GM21576 (cell line): ENCODE results near the gene UBE2L3.
"Not testable (repeated sequence)": the region's sequence is repeated elsewhere in the genome, so short reads cannot be mapped to it uniquely, and the experiment has no call there.

Experiments
- ATAC-seq: cut with Tn5 transposase; IDR thresholded peaks from one replicate; pipeline ENCODE4 v1.9.1; 2021; ENCODE audit warnings: mild to moderate bottlenecking, moderate library complexity; ENCODE audit not compliant: unreplicated experiment

The UBE2L3 gene

DNA sequence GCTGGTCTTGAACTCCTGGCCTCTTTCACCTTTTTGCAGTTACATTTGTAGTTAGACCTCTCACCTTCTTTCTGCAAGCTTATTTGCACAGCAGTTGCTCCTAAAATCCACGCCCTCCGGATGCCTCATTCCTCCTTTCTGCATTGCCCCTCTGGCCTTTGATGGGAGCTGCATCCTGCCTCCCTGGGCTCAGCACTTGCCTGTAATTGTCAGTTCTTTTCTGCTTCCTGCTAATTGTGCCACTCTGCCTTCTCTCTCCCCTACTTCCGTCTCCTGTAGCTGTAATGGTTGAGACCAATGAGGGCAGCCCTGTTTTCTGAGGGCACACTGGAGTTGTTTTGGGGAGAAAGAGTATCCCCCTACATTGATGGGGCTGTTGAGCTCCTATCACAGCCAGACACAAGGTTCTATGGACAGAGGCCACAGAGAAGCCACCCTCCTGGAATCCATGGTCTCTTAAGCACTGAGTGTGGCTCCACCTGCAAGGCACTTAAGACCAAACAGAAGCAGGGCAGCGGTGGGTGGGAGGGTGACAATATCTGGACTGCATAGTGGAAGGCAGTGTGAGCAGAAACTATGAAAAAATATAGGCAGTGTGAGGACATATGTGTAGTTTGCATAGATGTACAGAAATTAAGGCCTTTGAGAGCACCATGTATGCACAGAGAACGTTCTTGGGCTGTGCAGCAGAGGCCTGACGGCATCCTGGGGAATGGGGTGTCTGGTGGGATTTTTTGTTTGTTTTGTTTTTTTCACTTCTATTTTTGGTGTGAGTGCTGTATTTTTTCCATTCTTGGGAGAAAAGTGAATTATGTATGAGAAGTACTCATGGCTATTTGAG, 31.8 kb downstream of the UBE2L3 start:
- ATAC-seq, result no peak

DNA sequence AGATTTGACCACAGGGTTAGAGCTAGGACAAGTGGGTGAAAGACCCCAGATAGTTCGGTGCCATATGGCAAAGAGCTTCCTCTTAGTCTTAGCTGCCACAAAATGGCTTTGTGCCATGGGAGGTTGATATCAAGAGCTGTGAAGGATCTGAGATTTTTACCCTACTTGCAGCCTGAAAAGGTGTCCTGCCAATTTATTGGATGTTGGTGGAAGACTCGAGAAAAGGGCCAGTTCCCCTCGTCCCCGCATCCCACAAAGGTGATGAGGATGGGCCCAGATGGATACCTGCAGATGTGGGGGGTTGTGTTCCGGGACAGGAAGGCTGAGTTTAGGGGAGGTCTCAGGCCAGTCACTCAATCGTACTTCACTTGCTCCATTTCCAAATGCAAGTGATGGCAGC, 35.1 kb downstream of the UBE2L3 start:
- ATAC-seq, result no peak

DNA sequence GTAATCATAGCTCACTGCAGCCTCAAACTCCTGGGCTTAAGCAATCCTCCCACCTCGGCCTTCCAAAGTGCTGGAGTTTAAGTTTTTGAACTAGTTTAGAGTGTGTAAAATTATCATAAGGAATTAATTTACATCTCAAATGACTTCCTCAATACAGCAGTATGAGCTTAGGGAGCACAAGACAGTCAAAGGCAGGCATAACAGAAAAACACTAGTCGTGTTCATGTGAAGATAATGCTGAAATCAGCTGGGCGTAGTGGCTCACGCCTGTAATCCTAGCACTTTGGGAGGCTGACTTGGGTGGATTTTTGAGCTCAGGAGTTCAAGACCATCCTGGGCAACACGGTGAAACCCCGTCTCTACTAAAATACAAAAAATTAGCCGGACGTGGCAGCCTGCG, 36.5 kb downstream of the UBE2L3 start:
- ATAC-seq, result no peak

DNA sequence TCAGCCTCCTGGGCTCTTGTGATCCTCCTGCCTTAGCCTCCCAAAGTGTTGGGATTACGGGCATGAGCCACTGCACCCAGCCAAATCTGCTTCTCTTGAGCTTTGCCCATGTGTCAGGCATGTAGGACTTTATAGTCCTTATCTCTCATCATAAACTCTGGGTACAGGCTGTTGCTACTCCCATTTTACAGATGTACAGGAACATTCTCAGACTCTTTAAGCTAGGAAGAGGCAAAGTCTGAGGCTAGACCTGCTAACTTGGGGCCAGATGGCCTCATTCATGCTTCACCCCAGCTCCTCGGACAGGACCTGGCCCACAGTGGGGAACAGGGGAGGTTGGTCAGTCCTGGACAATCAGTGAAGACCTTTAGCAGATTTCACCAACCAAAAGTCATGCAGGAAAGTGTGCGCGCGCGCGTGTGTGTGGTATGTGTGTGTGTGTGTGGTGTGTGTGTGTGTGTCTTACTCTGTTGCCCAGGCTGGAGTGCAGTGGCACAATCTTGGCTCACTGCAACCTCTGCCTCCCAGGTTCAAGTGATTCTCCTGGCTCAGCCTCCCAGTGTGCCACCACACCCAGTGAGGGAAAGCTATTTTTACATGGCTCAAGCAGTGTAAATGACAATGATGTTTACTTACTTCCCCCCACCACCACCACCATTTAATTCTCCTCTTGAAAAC, 38.5 kb downstream of the UBE2L3 start:
- no peak for ATAC-seq

DNA sequence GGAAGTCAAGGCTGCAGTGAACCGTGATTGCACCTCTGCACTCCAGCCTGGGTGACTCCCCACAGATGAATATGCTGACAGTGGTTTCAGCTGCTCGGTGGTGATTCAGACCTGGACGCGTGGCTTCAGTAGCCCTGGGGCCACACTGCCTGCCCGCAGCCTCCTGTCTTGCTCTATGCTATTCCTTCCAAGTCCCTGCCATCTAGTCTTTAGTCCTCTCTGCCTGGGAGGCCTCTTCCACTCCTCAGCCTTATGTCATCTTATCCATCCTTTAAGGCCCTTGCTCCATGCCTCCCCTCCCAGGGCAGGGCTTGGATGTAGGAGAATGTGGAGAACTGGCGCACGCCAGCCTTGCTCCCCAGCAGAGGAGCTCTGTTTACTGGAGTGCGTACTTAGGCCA, 39.3 kb downstream of the UBE2L3 start:
- ATAC-seq, result no peak

DNA sequence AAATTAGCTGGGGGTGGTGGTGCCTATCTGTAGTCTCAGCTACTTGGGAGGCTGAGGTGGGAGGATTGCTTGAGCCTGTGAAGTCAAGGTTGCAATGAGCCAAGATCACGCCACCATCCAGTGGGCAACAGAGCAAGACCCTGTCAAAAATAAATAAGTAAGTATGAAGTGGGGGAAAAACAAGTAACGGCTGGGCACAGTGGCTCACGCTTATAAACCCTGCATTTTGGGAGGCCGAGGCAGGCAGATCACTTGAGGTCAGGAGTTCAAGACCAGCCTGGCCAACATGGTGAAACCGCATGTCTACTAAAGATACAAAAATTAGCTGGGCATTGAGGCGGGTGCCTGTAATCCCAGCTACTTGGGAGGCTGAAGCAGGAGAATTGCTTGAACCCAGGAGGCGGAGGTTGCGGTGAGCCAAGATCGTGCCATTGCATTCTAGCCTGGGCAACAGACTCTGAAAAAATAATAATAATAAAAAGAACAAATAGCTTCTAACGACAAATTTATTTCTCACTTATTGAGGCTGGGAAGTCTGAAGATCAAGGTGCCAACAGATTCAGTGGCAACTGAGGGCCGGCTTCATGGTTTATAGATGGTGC, 42.1 kb downstream of the UBE2L3 start:
- ATAC-seq, result not testable (repeated sequence)

DNA sequence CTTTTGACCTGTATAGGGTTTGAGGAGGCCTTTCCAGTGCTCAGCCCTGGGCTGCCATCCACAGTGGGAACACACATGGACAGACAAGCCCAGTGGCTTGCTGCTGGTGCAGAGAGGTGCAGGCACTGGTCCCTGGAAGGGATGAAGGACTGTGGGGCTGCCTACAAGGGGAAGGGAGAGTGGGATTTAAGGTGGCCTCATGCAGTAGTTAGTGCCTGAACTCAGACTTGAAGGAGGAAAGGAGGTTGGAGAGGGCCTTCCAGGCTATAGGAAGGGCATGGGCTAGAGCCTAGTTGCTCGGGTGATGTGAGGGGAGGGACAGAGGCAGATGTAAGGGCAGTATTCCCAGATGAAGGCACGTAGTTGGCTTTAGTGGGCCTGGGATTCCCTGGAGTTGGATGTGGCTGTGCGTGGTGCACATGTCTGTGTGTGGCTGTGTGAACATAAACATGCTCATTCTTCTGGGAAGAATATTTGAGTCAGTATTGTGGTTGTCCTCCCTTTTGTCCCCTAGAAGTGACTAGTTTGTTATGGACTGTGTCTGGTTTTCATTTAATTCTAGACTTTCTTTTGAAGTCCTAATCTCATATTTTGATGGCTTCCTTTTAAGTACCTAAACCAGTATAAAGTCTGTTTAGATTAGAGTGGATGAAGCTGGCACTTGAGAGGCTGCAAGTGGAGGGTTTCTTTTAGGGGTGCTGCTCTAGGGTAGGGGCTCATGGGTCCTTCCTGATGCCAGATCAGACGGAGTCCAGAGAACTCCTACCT, 43.9 kb downstream of the UBE2L3 start:
- ATAC-seq, result no peak

DNA sequence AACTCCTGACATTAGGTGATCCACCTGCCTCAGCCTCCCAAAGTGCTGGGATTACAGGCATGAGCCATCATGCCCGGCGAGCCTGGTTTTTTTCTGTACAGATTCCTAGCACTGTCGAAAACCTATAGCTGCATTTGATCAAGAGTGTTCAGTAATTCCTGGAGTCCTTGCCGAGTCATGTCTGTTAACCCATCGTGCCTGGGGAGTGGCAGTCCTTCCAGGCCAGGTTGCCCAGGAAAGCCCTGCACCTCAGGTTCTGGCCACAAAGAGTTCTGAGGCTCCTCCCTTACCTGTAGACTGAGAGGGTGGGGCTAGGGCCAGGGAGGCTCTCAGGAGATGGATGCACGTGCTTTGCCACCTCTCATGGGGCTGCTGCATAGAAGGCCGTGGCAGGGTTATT, 45.3 kb downstream of the UBE2L3 start:
- ATAC-seq, result no peak

DNA sequence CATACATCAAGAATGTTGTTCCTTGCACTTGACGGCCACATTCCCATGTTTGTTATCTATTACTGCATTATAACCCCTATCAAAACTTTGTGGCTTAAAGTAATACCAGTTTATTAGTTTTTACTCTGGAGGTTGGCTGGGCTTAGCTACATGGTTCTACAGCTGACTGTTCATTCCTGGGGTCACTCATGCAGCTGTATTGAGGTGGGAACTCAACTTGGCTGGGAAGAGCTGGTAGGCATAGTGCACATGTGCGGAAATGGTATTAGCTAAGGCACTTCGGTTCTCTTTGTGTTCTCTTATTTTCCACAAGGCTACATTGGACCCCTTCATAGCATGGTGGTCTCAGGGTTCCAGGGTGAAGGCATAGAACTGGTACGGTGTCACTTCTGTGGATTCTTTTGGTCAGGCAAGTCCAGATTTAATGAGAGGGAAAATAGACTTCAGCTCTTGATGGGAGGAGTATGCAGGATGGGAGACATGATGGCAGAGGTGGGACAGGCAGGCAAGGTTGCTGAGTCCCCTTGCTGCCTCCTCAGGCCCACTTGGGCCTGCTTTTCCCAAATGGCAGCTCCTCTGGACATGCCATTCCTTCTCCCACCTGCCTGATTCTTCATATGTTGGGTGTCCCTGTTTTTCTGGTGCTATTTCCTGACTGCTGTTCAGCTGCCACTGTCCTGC, 46.2 kb downstream of the UBE2L3 start:
- ATAC-seq, result no peak

DNA sequence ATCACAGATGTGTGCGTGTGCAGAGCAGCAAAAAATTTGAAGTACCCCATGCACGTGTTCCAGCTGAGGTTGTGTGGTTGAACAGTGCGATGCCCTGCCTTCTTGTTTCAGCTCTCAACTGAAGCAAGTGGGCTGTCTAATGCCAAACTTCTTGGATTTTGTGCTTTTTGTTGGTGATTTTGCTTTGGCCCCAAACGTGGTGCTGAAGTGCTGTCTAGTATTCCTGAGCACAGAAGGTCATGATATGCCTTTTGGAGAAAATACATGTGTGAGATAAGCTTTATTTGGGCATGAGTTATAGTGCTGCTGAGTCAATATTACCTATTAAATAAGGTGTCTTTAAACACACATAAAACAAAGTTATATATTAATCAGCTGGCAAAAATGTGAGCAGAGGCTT, 48.2 kb downstream of the UBE2L3 start:
- no peak for ATAC-seq

DNA sequence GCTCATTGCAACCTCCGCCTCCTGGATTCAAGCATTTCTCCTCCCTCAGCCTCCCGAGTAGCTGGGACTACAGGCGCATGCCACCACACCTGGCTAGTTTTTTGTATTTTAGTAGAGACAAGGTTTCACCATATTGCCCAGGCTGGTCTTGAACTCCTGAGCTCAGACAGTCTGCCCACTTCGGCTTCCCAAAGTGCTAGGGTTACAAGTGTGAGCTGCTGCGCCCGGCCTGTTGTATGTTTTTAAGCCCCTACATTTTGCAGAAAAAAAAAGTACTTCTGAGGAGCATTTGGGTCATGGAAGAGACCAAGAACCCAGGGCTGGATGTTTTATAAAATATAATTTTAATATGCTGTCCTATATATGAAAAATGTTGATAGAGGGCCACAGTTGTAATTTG, 49.8 kb downstream of the UBE2L3 start:
- not testable (repeated sequence) for ATAC-seq

DNA sequence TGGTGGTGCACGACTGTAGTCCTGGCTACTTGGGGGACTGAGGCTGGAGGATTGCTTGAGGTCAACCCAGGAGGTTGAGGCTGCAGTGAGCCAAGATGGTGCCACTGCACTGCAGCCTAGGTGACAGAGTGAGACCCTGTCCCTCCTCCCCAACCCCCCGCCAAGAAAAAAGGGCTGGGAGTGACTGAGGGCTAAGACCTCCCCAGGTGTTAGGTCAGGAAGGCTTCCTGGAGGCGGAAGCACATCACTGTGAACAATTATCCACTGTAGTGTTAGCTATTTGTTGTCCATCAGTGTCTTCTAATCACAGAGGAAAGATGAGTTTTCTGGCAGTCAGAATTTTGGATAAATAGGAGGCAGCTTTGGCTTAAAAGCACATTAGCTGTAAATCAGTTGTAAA, 53.5 kb downstream of the UBE2L3 start:
- ATAC-seq, result no peak

DNA sequence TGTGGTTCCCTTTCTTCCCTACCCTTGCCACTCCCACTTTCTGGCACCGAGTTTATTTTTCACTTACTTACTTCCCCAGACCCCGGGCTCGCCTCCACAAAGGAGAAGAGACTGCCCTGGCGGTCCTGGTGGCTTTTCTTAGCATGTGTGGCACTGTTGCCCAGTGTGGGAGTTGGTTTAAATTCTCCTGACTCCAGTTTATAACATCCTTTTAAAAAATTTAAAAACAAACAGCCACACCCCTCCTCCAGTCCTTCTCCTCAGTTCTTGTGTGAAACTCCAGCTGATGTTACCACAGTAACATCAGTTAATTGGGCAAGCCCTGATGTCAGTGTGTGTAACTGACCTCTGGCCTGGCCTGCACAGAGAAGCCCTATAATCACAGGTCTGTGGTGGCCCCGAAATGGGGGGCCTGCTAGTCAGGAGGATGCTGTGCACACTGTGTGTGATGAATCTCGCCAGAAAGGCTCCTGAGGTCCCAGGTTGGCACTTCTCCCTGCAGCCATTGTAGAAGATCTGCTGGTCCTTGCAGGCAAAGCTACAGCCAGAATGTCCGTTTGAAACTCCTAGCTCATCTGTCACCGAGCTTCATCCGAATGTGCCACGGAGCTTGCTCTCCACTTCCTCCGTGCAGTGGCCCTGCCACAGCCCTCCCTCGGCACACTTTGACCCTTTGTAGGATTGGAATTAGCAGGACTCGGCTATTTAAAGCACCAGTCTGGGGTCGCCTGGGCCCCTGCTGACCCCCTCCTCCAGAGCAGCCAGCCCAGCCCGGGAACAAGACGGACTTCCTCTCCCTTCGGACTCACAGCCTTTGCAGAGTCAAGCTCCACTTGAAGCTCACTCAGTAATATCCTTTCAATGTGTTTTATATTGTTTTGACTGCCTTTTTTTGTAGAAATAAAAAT, 54.8 kb downstream of the UBE2L3 start:
- no peak for ATAC-seq

DNA sequence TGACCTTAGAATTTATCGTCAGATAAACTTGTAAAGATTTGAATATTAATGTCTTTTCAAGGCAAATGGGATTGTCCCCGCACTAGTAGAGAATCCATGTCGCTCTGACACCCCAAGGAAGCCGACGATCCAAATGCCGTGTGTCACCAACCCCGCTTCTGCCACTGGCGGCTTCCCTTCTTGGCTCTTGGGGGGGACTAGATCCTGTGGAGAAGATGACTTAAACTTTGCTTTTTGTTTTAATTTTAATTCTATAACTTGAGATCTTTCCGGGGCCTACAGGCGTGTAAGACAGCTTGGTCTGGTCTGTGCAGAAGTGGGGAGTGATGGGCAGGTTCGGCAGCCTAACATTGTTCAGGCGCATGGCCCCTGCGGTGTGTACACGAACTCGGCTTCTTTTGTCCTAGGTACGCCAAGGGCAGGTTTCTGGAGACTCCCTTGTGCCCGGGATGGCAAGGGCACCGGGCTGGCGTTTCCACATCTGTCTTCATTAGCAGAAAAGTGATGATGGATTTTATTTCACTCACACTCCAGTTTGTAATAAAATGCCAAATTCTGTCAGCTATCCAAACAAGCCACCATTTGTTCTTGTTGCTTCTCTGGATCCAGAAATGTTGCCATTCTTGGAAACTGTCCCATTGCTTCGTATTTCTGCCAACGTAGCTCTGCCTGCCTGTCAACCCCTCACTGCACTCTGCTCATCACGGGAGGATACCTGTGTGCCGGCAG, 55.6 kb downstream of the UBE2L3 start:
- no peak for ATAC-seq

DNA sequence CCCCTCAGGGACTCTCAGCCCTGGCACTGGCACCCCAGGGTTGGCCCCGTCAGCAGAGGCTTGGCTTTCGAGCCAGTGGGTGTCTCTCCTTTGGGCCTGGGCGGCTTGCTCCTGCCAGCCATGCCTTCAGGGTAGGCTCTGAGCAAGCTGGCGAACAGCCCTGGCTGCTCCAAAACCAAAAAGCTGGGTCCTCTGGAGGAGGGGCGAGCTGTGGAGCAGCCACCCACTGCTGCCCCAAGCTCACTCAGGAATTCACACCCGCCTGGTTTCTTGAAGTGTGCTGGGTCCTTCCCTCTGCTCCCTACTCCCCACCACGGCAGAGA, 56.1 kb downstream of the UBE2L3 start:
- ATAC-seq, result no peak

DNA sequence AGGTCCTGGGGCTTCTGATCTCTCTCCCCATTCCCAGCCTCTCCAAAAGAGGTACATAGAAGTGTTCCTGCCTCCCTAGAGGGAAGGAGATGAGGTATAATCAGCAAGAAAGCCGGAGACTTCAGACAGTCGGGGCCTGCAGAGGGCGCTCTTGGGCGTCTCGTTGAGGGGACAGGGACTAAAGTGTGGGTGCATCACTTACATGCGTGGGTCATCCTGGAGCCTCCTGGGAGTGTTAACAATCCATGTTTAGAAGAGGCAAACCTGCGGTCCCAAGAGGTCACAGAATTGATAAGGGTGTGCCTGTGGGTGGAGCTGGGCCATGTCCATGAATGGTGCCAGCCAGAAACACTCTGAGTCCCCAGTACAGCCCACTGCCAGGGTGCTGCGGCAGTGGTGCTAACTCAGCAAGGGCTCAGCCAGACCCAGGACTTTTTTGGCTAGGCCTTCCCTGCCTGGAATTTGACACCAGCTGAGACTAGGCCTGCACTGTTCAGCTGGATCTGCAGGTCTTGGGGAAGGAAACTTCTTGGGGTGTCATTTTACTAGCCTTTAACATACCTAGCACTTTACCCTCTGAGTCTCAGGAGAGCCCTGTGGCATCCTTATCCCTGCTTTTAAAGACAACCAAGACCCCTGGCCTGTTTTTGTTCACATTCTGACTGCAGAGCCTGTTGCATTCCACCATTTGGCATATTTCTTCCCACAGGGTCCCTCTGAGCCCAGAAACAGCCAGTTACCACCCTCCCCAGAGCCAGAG, 56.8 kb downstream of the UBE2L3 start:
- no peak for ATAC-seq

DNA sequence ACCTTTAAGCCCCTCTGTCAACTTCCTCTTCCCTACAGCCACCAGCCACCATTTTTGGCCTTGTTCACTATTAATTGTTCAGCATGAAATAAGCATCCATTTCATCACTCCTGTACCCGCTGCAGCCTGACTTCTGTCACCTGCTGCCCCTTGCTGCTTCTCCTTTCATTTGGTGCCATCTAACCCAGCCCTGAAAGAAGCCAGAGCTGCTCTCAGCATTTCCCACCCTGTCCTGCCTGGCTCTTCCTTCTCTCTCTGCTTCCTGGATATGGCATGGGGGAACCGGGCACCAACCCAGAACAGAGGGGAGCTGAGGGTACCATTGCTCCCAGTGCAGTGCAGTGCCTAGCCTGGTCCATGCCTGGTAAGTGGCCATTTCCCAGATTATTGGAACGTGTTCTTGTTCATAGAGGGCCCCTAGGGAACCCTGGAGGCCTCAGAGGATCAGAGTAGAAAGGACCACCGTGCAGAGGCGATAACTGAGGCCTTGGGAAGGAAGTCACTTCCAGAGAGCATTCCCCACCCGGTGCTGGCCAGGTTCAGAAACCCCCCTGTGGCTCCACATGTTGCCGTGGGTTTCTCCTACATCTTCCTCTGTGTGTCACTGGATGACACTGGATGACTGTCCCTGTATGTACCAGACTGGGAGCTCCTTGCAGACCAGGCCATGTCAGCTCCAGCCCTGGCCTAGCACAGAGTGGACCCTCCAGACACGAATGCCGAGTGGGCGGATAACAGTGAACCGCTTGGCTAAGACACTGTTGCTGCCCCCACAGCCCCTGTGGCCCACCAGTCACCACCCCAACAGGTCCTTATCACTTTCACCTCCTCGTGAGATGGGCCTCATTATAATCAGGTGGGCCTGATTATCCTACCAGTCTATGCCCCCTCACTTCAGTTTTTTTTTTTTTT, 57.6 kb downstream of the UBE2L3 start:
- no peak for ATAC-seq
